BJ (cell line): ENCODE measurements around the gene GALK1. TPM values are rescaled to one million over a fixed set of nuclear protein-coding genes. Genes with fewer than 3 reads are reported as not detected.
A peak's percentile ranks its signal among the peaks of the same experiment; 100 is the strongest.

ENCODE experiments used
- CTCF ChIA-PET: fragments of 350-600 bp; formaldehyde crosslinking; extraction: SDS; loops from one replicate; lab custom pipeline; 2021; ENCODE audit warnings: antibody characterized with exemption, inconsistent platforms; lab: Yijun Ruan, JAX
- POLR2A ChIA-PET: fragments of 300-600 bp; sonication (Branson Sonifier 250); formaldehyde crosslinking; extraction: SDS; loops from one replicate; lab custom pipeline; 2021; ENCODE audit warnings: antibody characterized with exemption; lab: Charles Lee
- DNase-seq: peaks from one replicate; pipeline ENCODE4 v3.0.0-alpha.2; 2011; ENCODE audit warnings: low read depth
- H3K27me3 ChIP-seq: 2 replicates; pipeline ENCODE4 v1.6.0; 2011; ENCODE audit warnings: low read length; ENCODE audit not compliant: control insufficient read depth, insufficient read depth
- H3K36me3 ChIP-seq: 2 replicates; pipeline ENCODE4 v1.5.1; 2011; ENCODE audit warnings: low read length; ENCODE audit not compliant: control insufficient read depth, insufficient read depth
- H3K4me3 ChIP-seq: 2 replicates; pipeline ENCODE4 v1.5.1; 2011; ENCODE audit warnings: low read depth, mild to moderate bottlenecking, control low read depth, low read length
- polyA plus RNA-seq: library from polyadenylated mRNA; depleted of rRNA; stranded (reverse); fragments of >200 nt; gene quantifications from 2 replicates; pipeline ENCODE4 v1.2.3, GENCODE V29; 2011
- TF ChIP-seq, protein P1 (sequence below): IDR thresholded peaks from 2 replicates; pipeline ENCODE4 v1.5.1; 2011; ENCODE audit warnings: low read depth, mild to moderate bottlenecking, control low read depth, inconsistent platforms, low read length, moderate library complexity; ENCODE audit not compliant: insufficient read depth

Gene GALK1
- polyA plus RNA-seq, 1 experiment: 35.8 TPM

- Histone ChIP-seq H3K27me3 (no peaks in the 10 kb centered on the region), H3K4me3 (no peak overlapping the region), H3K36me3 (peaks cover 10% of the 10 kb centered on the region)
- no peak for DNase-seq
- ChIA-PET CTCF (interaction anchor here (0.6 to 2.9 kb wide), 6 partner anchors 9 to 100 kb away, joined by 3 to 11 read pairs (median 3); no protein-coding TSS in a partner anchor), POLR2A (interaction anchor here (0.6 kb wide), 1 partner anchor 32 kb away, joined by 3 read pairs; no protein-coding TSS in a partner anchor)
- TF ChIP-seq, protein P1, sequence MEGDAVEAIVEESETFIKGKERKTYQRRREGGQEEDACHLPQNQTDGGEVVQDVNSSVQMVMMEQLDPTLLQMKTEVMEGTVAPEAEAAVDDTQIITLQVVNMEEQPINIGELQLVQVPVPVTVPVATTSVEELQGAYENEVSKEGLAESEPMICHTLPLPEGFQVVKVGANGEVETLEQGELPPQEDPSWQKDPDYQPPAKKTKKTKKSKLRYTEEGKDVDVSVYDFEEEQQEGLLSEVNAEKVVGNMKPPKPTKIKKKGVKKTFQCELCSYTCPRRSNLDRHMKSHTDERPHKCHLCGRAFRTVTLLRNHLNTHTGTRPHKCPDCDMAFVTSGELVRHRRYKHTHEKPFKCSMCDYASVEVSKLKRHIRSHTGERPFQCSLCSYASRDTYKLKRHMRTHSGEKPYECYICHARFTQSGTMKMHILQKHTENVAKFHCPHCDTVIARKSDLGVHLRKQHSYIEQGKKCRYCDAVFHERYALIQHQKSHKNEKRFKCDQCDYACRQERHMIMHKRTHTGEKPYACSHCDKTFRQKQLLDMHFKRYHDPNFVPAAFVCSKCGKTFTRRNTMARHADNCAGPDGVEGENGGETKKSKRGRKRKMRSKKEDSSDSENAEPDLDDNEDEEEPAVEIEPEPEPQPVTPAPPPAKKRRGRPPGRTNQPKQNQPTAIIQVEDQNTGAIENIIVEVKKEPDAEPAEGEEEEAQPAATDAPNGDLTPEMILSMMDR: no peak
Observed at GRCh38 chr17:75795820-75796607, 31.0 kb upstream of the GALK1 start.

DNA sequence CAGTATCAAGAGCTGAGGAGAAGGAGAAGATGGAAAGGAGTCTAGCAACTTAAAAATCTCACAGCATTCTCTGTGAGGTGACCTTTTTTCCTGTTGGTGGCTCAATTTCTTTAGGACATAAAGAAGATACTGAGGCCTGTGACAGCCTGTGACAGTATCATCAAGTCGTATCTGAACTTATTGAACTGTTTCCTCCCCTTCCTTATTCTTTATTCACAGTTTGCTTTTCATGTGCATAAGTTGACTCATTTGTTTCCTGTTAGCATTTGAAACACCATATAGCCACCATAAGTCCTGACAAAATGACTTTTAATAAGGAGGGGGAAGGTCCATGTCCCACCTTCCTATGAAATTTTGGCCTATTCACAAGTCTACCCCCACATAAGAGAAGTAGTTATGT, 28.5 kb upstream of the GALK1 start:
- CTCF ChIA-PET: interaction anchor here (0.6 kb wide), 1 partner anchor 34 kb away, joined by 4 read pairs; no protein-coding TSS in a partner anchor
- POLR2A ChIA-PET: no interaction called here
- H3K36me3 ChIP-seq: peaks cover 5% of the 10 kb centered on the region

GRCh38 chr17:75791254-75791653, 26.3 kb upstream of the GALK1 start:
- Histone ChIP-seq H3K27me3 (no peaks in the 10 kb centered on the region), H3K4me3 (no peak overlapping the region), H3K36me3 (peaks cover 1% of the 10 kb centered on the region)
- ChIA-PET POLR2A (interaction anchor here (1.2 kb wide), 1 partner anchor 11 kb away, joined by 7 read pairs; no protein-coding TSS in a partner anchor), CTCF (interaction anchor here (1.2 kb wide), 1 partner anchor 39 kb away, joined by 3 read pairs; no protein-coding TSS in a partner anchor)
- no peak for DNase-seq
- TF ChIP-seq, protein P1: no peak

More for the DNA sequence above, 28.5 kb upstream of the GALK1 start:
- no peak for DNase-seq
- TF ChIP-seq, protein P1: no peak
- Histone ChIP-seq H3K4me3 (no peak overlapping the region), H3K27me3 (no peaks in the 10 kb centered on the region)

- Histone ChIP-seq H3K4me3 (peak overlapping the region; percentile 68), H3K27me3 (no peaks in the 10 kb centered on the region), H3K36me3 (no peaks in the 10 kb centered on the region)
- CTCF ChIA-PET: interaction anchor here (0.5 to 4.9 kb wide), 4 partner anchors 10 to 528 kb away, joined by 4 to 35 read pairs (median 4); partner anchors contain the start of gene GALK1
- no peak for DNase-seq
- TF ChIP-seq, protein P1: no peak
- POLR2A ChIA-PET: interaction anchor here (0.7 to 1.5 kb wide), 3 partner anchors 9 to 287 kb away, joined by 4 to 18 read pairs (median 12); no protein-coding TSS in a partner anchor
Observed at GRCh38 chr17:75785016-75785890, 20.3 kb upstream of the GALK1 start.
